ENCODE results near the gene CFB. TPM values are rescaled to one million over a fixed set of nuclear protein-coding genes. Genes with fewer than 3 reads are reported as not detected.

Gene CFB
- total RNA-seq, 4 donors from 2014 or later, result 25.1 to 35.4 (median 33.8) TPM

DNA sequence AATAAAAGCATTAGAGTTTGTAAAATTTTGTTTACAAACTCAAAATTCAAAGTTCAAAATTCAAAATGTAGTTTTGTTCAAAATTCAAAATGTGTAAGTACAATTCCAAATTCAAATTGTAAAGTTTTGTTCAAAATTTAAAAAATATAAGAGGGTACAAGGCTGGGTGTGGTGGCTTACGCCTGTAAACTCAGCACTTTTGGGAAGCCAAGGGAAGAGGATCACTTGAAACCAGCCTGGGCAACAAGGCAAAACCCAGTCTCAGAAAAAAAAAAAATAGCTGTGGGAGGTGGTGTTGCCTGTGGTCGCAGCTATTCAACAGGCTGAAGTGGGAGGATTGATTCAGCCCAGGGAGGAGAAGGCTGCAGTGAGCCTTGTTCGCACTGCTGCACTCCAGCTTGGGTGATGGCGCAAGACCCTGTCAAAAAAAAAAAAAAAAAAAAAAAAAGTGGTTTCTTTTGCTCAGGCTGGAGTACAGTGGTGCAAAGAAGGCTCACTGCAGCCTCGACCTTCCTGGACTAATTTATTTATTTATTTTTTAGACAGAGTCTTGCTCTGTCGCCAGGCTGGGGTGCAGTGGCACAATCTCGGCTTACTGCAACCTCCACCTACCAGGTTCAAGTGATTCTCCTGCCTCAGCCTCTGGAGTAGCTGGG, 38.6 kb upstream of the CFB start:
- TF ChIP-seq, protein P1, sequence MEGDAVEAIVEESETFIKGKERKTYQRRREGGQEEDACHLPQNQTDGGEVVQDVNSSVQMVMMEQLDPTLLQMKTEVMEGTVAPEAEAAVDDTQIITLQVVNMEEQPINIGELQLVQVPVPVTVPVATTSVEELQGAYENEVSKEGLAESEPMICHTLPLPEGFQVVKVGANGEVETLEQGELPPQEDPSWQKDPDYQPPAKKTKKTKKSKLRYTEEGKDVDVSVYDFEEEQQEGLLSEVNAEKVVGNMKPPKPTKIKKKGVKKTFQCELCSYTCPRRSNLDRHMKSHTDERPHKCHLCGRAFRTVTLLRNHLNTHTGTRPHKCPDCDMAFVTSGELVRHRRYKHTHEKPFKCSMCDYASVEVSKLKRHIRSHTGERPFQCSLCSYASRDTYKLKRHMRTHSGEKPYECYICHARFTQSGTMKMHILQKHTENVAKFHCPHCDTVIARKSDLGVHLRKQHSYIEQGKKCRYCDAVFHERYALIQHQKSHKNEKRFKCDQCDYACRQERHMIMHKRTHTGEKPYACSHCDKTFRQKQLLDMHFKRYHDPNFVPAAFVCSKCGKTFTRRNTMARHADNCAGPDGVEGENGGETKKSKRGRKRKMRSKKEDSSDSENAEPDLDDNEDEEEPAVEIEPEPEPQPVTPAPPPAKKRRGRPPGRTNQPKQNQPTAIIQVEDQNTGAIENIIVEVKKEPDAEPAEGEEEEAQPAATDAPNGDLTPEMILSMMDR (IDR thresholded peaks at IDR 0.05; ENCODE audit: low read depth), result no peak

- TF ChIP-seq, protein P1 (IDR thresholded peaks at IDR 0.05; ENCODE audit: low read depth), result no peak
Measured at GRCh38 chr6:31908791-31909190, 37.1 kb upstream of the CFB start.

GRCh38 chr6:31911826-31912585, 33.9 kb upstream of the CFB start:
- TF ChIP-seq, protein P1 (IDR thresholded peaks at IDR 0.05; ENCODE audit: low read depth), result no peak

- TF ChIP-seq, protein P1 (IDR thresholded peaks at IDR 0.05; ENCODE audit: low read depth), result no peak
Measured at GRCh38 chr6:31915351-31915750, 30.5 kb upstream of the CFB start.

DNA sequence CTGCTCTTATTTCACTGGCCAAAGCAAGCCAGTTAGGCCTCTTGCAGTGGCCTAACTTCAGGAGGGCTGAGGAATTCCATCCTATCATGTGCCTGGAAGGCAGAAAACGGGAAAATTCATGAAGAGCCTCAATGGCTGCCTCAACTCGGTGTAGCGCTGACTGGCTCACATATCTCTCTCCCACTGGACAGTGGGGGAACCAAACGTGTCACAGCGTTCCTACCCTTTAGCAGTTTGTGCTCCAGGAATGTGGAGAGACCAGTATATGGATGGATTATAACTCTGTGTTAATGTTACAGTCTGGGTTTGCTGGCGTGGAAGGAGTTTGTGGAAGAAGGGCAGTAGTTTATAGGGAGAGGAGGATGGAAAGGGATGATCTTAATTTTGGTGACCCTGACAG, 30.1 kb upstream of the CFB start:
- TF ChIP-seq, protein P1 (IDR thresholded peaks at IDR 0.05; ENCODE audit: low read depth), result no peak

GRCh38 chr6:31918069-31918720, 27.7 kb upstream of the CFB start:
- TF ChIP-seq, protein P1 (IDR thresholded peaks at IDR 0.05; ENCODE audit: low read depth), result no peak
